HEK293T (cell line): ENCODE measurements around the gene NR6A1.

Source experiments
- CTCF ChIA-PET: fragments of 350-600 bp; formaldehyde crosslinking; extraction: SDS; loops from one replicate; lab custom pipeline; 2021; ENCODE audit warnings: antibody characterized with exemption, inconsistent platforms; lab: Yijun Ruan, JAX
- POLR2A ChIA-PET: fragments of 350-600 bp; formaldehyde crosslinking; extraction: SDS; loops from one replicate; lab custom pipeline; 2020; ENCODE audit warnings: antibody characterized with exemption, inconsistent platforms; lab: Yijun Ruan, JAX
- DNase-seq: peaks from one replicate; pipeline ENCODE4 v3.0.0; 2012; ENCODE audit warnings: mixed read lengths; ENCODE audit errors: extremely low spot score
- ARNT ChIP-seq: fragments of 450-650 bp; IDR thresholded peaks from 2 replicates; pipeline ENCODE4 v1.6.1; 2017; ENCODE audit warnings: mild to moderate bottlenecking
- BHLHE40 ChIP-seq: fragments of 450-650 bp; IDR thresholded peaks from 2 replicates; pipeline ENCODE4 v1.6.1; 2016; ENCODE audit warnings: mild to moderate bottlenecking, moderate library complexity, borderline replicate concordance
- CTBP1 ChIP-seq: fragments of 450-650 bp; IDR thresholded peaks from 2 replicates; pipeline ENCODE4 v1.6.1; 2016; ENCODE audit warnings: borderline replicate concordance
- ELF4 ChIP-seq: fragments of 450-650 bp; IDR thresholded peaks from 2 replicates; pipeline ENCODE4 v1.6.1; 2017; ENCODE audit warnings: antibody characterized with exemption
- FOXA1 ChIP-seq: fragments of 450-650 bp; IDR thresholded peaks from 2 replicates; pipeline ENCODE4 v1.6.1; 2016; ENCODE audit warnings: mild to moderate bottlenecking
- FOXK2 ChIP-seq: fragments of 450-650 bp; IDR thresholded peaks from 2 replicates; pipeline ENCODE4 v1.6.1; 2016; ENCODE audit warnings: mild to moderate bottlenecking
- FOXM1 ChIP-seq: fragments of 450-650 bp; IDR thresholded peaks from 2 replicates; pipeline ENCODE4 v1.6.1; 2017; ENCODE audit warnings: mild to moderate bottlenecking, borderline replicate concordance
- HDGF ChIP-seq: fragments of 450-650 bp; IDR thresholded peaks from 2 replicates; pipeline ENCODE4 v1.6.1; 2017; ENCODE audit warnings: antibody characterized with exemption, borderline replicate concordance
- L3MBTL2 ChIP-seq: fragments of 450-650 bp; conservative IDR thresholded peaks from 2 replicates; pipeline ENCODE4 v1.6.1; 2016; ENCODE audit warnings: mild to moderate bottlenecking
- LEF1 ChIP-seq: fragments of 450-650 bp; IDR thresholded peaks from 2 replicates; pipeline ENCODE4 v1.6.1; 2017; ENCODE audit warnings: mild to moderate bottlenecking, borderline replicate concordance
- NFRKB ChIP-seq: fragments of 450-650 bp; IDR thresholded peaks from 2 replicates; pipeline ENCODE4 v1.6.1; 2016; ENCODE audit warnings: mild to moderate bottlenecking, moderate library complexity
- SP1 ChIP-seq: fragments of 450-650 bp; IDR thresholded peaks from 2 replicates; pipeline ENCODE4 v1.6.1; 2017
- SUZ12 ChIP-seq: fragments of 450-650 bp; IDR thresholded peaks from 2 replicates; pipeline ENCODE4 v1.6.1; 2016; ENCODE audit warnings: mild to moderate bottlenecking
- TARDBP ChIP-seq: fragments of 450-650 bp; IDR thresholded peaks from 2 replicates; pipeline ENCODE4 v1.6.1; 2016
- ZNF384 ChIP-seq: fragments of 450-650 bp; IDR thresholded peaks from 2 replicates; pipeline ENCODE4 v1.6.1; 2016
- TF ChIP-seq, protein P1 (sequence below): fragments of 450-650 bp; IDR thresholded peaks from 2 replicates; pipeline ENCODE4 v1.6.1; 2016

Gene NR6A1

DNA sequence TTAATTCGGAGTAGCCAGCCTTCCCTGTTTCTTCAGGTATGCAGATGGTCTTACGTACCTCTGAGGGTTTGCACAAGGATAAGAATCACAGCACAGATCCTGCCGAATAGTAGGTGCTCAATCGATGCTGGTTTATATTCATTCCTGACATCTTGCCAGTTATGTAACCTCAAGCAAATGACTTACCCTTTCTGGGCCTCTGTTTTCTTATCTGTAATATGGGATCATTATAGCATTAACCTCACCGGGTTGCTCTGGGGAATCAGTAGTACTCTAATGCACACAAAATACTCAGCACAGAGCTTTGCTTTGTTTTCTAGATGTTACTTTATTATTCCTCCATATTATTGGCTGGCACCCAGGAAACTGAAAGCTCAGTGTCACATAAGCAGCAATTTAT, 256.2 kb downstream of the NR6A1 start:
- no peak for TF ChIP-seq CTBP1
- no peak for TF ChIP-seq SUZ12
- TF ChIP-seq ELF4 = no peak
- TF ChIP-seq, protein P1, sequence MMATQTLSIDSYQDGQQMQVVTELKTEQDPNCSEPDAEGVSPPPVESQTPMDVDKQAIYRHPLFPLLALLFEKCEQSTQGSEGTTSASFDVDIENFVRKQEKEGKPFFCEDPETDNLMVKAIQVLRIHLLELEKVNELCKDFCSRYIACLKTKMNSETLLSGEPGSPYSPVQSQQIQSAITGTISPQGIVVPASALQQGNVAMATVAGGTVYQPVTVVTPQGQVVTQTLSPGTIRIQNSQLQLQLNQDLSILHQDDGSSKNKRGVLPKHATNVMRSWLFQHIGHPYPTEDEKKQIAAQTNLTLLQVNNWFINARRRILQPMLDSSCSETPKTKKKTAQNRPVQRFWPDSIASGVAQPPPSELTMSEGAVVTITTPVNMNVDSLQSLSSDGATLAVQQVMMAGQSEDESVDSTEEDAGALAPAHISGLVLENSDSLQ = no peak
- TF ChIP-seq BHLHE40 = no peak
- TF ChIP-seq LEF1 = no peak
- no peak for TF ChIP-seq NFRKB
- TF ChIP-seq TARDBP = no peak
- ChIA-PET CTCF (no interaction called here), POLR2A (no interaction called here)
- no peak for DNase-seq

GRCh38 chr9:124514125-124514524, 257.0 kb downstream of the NR6A1 start:
- no peak for TF ChIP-seq SP1
- no peak for TF ChIP-seq NFRKB
- TF ChIP-seq TARDBP = no peak
- TF ChIP-seq BHLHE40 = no peak
- no peak for TF ChIP-seq FOXK2
- no peak for TF ChIP-seq LEF1
- TF ChIP-seq SUZ12 = no peak
- no peak for TF ChIP-seq CTBP1
- no peak for TF ChIP-seq L3MBTL2
- DNase-seq = no peak
- ChIA-PET POLR2A (interaction anchor here (0.6 kb wide), 1 partner anchor 144 kb away, joined by 3 read pairs; no protein-coding TSS in a partner anchor), CTCF (interaction anchor here (0.9 kb wide), 1 partner anchor 23 kb away, joined by 3 read pairs; no protein-coding TSS in a partner anchor)

GRCh38 chr9:124513376-124513994, 257.6 kb downstream of the NR6A1 start:
- no peak for DNase-seq
- POLR2A ChIA-PET = no interaction called here
- CTCF ChIA-PET = interaction anchor here (0.7 to 0.9 kb wide), 2 partner anchors 23 to 37 kb away, joined by 3 read pairs; no protein-coding TSS in a partner anchor
- no peak for TF ChIP-seq NFRKB
- TF ChIP-seq TARDBP = no peak
- no peak for TF ChIP-seq FOXK2
- TF ChIP-seq CTBP1 = no peak
- TF ChIP-seq FOXM1 = no peak

GRCh38 chr9:124512806-124513204, 258.3 kb downstream of the NR6A1 start:
- ChIA-PET CTCF (no interaction called here), POLR2A (no interaction called here)
- DNase-seq = no peak
- no peak for TF ChIP-seq SUZ12
- TF ChIP-seq ELF4 = no peak
- no peak for TF ChIP-seq ZNF384
- TF ChIP-seq, protein P1 = no peak
- TF ChIP-seq FOXK2 = no peak
- no peak for TF ChIP-seq ARNT
- no peak for TF ChIP-seq CTBP1
- no peak for TF ChIP-seq FOXM1
- no peak for TF ChIP-seq HDGF
- TF ChIP-seq NFRKB = no peak
- TF ChIP-seq BHLHE40 = no peak
- TF ChIP-seq L3MBTL2 = no peak
- TF ChIP-seq SP1 = no peak
- TF ChIP-seq FOXA1 = no peak
- TF ChIP-seq LEF1 = no peak
- no peak for TF ChIP-seq TARDBP

GRCh38 chr9:124511891-124512805, 259.0 kb downstream of the NR6A1 start:
- ChIA-PET POLR2A (no interaction called here), CTCF (no interaction called here)
- no peak for DNase-seq
- TF ChIP-seq NFRKB (no peak), BHLHE40 (no peak), HDGF (no peak), ZNF384 (no peak), L3MBTL2 (no peak), CTBP1 (no peak), FOXK2 (no peak), LEF1 (no peak), ELF4 (no peak), ARNT (no peak), SP1 (no peak), FOXA1 (no peak), TARDBP (no peak), FOXM1 (no peak)
- TF ChIP-seq, protein P1 = no peak

DNA sequence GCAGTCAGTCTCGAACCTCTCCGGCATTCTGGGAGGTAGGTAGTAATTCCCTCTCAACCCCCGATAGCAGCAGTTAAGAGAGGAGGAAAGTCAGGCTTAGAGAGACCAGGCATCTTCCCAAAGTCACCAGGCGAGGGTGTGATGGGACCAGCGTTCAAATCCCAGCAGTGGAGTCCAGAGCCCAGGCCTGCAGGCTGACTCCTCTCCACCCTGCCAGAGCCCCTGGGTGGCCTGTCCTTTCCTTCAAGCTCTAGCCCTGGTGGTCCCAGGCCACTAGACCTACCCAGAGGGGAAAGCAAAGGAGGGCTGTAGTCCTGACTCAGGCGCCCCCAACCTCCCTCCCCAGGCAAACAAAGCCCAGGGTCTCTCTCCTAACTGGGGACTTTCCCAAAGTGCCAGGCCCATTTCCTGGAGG, 259.7 kb downstream of the NR6A1 start:
- POLR2A ChIA-PET = no interaction called here
- TF ChIP-seq ELF4 = no peak
- TF ChIP-seq HDGF = no peak
- no peak for TF ChIP-seq SUZ12
- TF ChIP-seq CTBP1 = no peak
- TF ChIP-seq L3MBTL2 = no peak
- no peak for TF ChIP-seq LEF1
- no peak for TF ChIP-seq FOXM1
- TF ChIP-seq FOXA1 = no peak
- TF ChIP-seq SP1 = no peak
- TF ChIP-seq, protein P1 = no peak
- DNase-seq = no peak
- CTCF ChIA-PET = no interaction called here
